SU-DHL-6 (cell line): ENCODE results near the gene CCDC185.

ENCODE experiments used
- EZH2phosphoT487 ChIP-seq: fragments of 200-600 bp; sonication (generic), shearing (Covaris generic); conservative IDR thresholded peaks from 2 replicates; pipeline ENCODE4 v1.6.1; 2018; ENCODE audit warnings: mild to moderate bottlenecking, antibody characterized with exemption, low read length, moderate library complexity, mixed read lengths
- TF ChIP-seq, protein P1 (sequence below): fragments of 200-600 bp; sonication (generic); IDR thresholded peaks from one replicate; pipeline ENCODE4 v1.5.1; 2017; ENCODE audit warnings: antibody characterized with exemption, mild to moderate bottlenecking, low read length, moderate library complexity; ENCODE audit not compliant: insufficient read depth, poor library complexity, severe bottlenecking

DNA sequence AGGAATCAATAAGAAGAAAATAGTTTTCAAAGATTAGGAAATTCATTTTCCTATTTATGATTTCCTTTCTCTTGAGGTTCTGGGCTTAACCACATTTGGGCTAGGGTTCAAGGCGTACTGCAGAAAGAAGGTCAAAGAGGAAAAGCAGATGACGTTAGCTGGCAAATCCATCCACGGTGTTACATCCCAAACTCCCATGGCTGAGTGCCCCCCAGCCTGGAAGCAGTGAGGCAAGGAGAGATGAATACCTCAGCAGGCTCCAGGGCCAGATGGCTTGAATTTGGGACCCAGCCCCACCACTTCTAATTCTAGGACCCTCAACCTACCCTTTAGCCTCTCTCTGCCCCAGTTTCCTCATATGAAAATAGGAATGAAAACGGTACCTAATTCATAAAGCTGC, 46.9 kb upstream of the CCDC185 start:
- TF ChIP-seq, protein P1, sequence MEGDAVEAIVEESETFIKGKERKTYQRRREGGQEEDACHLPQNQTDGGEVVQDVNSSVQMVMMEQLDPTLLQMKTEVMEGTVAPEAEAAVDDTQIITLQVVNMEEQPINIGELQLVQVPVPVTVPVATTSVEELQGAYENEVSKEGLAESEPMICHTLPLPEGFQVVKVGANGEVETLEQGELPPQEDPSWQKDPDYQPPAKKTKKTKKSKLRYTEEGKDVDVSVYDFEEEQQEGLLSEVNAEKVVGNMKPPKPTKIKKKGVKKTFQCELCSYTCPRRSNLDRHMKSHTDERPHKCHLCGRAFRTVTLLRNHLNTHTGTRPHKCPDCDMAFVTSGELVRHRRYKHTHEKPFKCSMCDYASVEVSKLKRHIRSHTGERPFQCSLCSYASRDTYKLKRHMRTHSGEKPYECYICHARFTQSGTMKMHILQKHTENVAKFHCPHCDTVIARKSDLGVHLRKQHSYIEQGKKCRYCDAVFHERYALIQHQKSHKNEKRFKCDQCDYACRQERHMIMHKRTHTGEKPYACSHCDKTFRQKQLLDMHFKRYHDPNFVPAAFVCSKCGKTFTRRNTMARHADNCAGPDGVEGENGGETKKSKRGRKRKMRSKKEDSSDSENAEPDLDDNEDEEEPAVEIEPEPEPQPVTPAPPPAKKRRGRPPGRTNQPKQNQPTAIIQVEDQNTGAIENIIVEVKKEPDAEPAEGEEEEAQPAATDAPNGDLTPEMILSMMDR, result no peak
- TF ChIP-seq EZH2phosphoT487, result no peak
